ENCODE results near the gene AWAT1. TPM values are rescaled to one million over a fixed set of nuclear protein-coding genes. Genes with fewer than 3 reads are reported as not detected.

The AWAT1 gene
- total and polyA plus RNA-seq, 2 donors (not counting 3 experiments of a cell fraction or from before 2014, with no cell fraction given) = not detected

GRCh38 chrX:70231666-70232065 lies 2.8 kb upstream of the AWAT1 start:
- no TSS peak for BruUV-seq (replicated peaks)
- Histone ChIP-seq H2AFZ (ENCODE audit: low read depth, low read length) (no peak overlapping the region), H3K9me3 (replicated peaks; ENCODE audit: control insufficient read depth, insufficient read depth, low read length) (no peaks in the 10 kb centered on the region), H3K4me3 (replicated peaks in 1 of 3; ENCODE audit: insufficient read depth in 1 of 3, low read depth in 1 of 3, low read length in 3 of 3) (no peak overlapping the region), H3K36me3 (ENCODE audit: control insufficient read depth in 2 of 2, extremely low read depth in 1 of 2, insufficient read depth in 2 of 2, low read length in 2 of 2) (no peaks in the 10 kb centered on the region), H3K9ac (replicated peaks; ENCODE audit: extremely low read depth, insufficient read depth, low read length) (no peak overlapping the region), H3K27me3 (ENCODE audit: control insufficient read depth in 2 of 2, insufficient read depth in 2 of 2, low read length in 2 of 2) (no peaks in the 10 kb centered on the region), H3K27ac (ENCODE audit: insufficient read depth, low read depth, low read length) (no peak overlapping the region), H4K20me1 (replicated peaks; ENCODE audit: control insufficient read depth, extremely low read depth, insufficient read depth, low read length) (no peaks in the 10 kb centered on the region), H3K4me2 (ENCODE audit: insufficient read depth, low read length) (no peak overlapping the region), H3K4me1 (ENCODE audit: control insufficient read depth, extremely low read depth, insufficient read depth, low read length) (no peaks in the 10 kb centered on the region), H3K9me1 (replicated peaks; ENCODE audit: control insufficient read depth, extremely low read depth, insufficient read depth, low read length) (no peaks in the 10 kb centered on the region), H3K79me2 (ENCODE audit: control insufficient read depth, insufficient read depth, low read length) (no peaks in the 10 kb centered on the region)
- POLR2A ChIA-PET = no interaction called here
- intact Hi-C loops (cut with micrococcal nuclease) = no loop called here
- DNase-seq (ENCODE audit: low read depth, low spot score) (no peak), FAIRE-seq (no peak)
- TF ChIP-seq MYC (IDR thresholded peaks at IDR 0.05; ENCODE audit: low read depth, low read length) = no peak
- TF ChIP-seq CTCF (IDR thresholded peaks at IDR 0.05; ENCODE audit: extremely low read depth in 1 of 2, insufficient read depth in 1 of 2, low read depth in 1 of 2, low read length in 2 of 2) = no peak
- no peak for TF ChIP-seq FOS (IDR thresholded peaks at IDR 0.05; ENCODE audit: borderline replicate concordance, insufficient read depth, low read length)
- no peak for TF ChIP-seq MAX (IDR thresholded peaks at IDR 0.05; ENCODE audit: insufficient read depth, insufficient read length)
- no peak for TF ChIP-seq POLR2A (IDR thresholded peaks at IDR 0.05; ENCODE audit: low read depth, low read length)
- TF ChIP-seq EZH2 (IDR thresholded peaks at IDR 0.05; ENCODE audit: borderline replicate concordance, low read depth, low read length, severe bottlenecking) = no peak
- TF ChIP-seq POLR2AphosphoS5 (IDR thresholded peaks at IDR 0.05; ENCODE audit: insufficient read depth, low read depth, low read length) = no peak
- TF ChIP-seq JUN (IDR thresholded peaks at IDR 0.05; ENCODE audit: borderline replicate concordance, insufficient read depth, insufficient read length, low read depth) = no peak
- dilution Hi-C loops (cut with MboI; ENCODE audit: extremely low pct_ligation_motif_present, low sequenced_read_pairs) = no loop called here
- CTCF ChIA-PET = no interaction called here
